DND-41 (cell line): ENCODE measurements around the gene SLC18A2.

ENCODE experiments used
- ATAC-seq: fragments of 200-7000 bp; cut with Tn5 transposase; 3 replicates; pipeline ENCODE4 v1.9.1; 2021; ENCODE audit warnings: low read depth; ENCODE audit not compliant: insufficient read depth
- DNase-seq: peaks from one replicate; pipeline ENCODE4 v3.0.0-alpha.2; 2020
- H2AFZ ChIP-seq: 2 replicates; pipeline ENCODE4 v1.6.0; 2012; ENCODE audit warnings: low read depth, low read length
- H3K27ac ChIP-seq: 2 replicates; pipeline ENCODE4 v1.5.1; 2012; ENCODE audit warnings: low read length, inconsistent platforms
- H3K27me3 ChIP-seq: fragments of 200-600 bp; sonication (generic); 2 replicates; pipeline ENCODE4 v1.6.0; 2012; ENCODE audit warnings: low read length, mild to moderate bottlenecking, inconsistent platforms; ENCODE audit not compliant: insufficient read depth, poor library complexity
- H3K36me3 ChIP-seq: 2 replicates; pipeline ENCODE4 v1.5.1; 2012; ENCODE audit warnings: low read length, inconsistent platforms; ENCODE audit not compliant: insufficient read depth
- H3K4me1 ChIP-seq: 2 replicates; pipeline ENCODE4 v1.5.1; 2012; ENCODE audit warnings: mild to moderate bottlenecking, low read length; ENCODE audit not compliant: insufficient read depth
- H3K4me2 ChIP-seq: 2 replicates; pipeline ENCODE4 v1.6.0; 2012; ENCODE audit warnings: mild to moderate bottlenecking, moderate library complexity, low read length, inconsistent platforms; ENCODE audit not compliant: insufficient read depth
- H3K4me3 ChIP-seq, 2 experiments: fragments of 200-600 bp in 1 of 2; shearing (Covaris generic) in 1 of 2; 2 replicates each; pipeline ENCODE4 v1.5.1; 2012 to 2016; ENCODE audit warnings: inconsistent platforms in 2 of 2, low read length in 2 of 2, mild to moderate bottlenecking in 2 of 2, low read depth in 1 of 2, moderate library complexity in 1 of 2
- H3K79me2 ChIP-seq: 2 replicates; pipeline ENCODE4 v1.6.0; 2012; ENCODE audit warnings: low read length, inconsistent platforms; ENCODE audit not compliant: insufficient read depth
- H3K9ac ChIP-seq: 2 replicates; pipeline ENCODE4 v1.6.0; 2012; ENCODE audit warnings: low read depth, mild to moderate bottlenecking, inconsistent platforms, low read length, moderate library complexity
- H3K9me3 ChIP-seq: 2 replicates; pipeline ENCODE4 v1.5.1; 2012; ENCODE audit warnings: low read length, moderate library complexity, mild to moderate bottlenecking, inconsistent platforms; ENCODE audit not compliant: insufficient read depth, severe bottlenecking
- H4K20me1 ChIP-seq: 2 replicates; pipeline ENCODE4 v1.6.0; 2012; ENCODE audit warnings: low read length; ENCODE audit not compliant: insufficient read depth
- CTCF ChIP-seq: IDR thresholded peaks from 2 replicates; pipeline ENCODE4 v1.5.1; 2012; ENCODE audit warnings: borderline replicate concordance, low read length, moderate library complexity, mild to moderate bottlenecking; ENCODE audit not compliant: poor library complexity, severe bottlenecking; ENCODE audit errors: extremely low read depth
- EZH2 ChIP-seq: IDR thresholded peaks from 3 replicates; pipeline ENCODE4 v1.6.1; 2012; ENCODE audit warnings: borderline replicate concordance, low read depth, mild to moderate bottlenecking, moderate library complexity, low read length, inconsistent platforms; ENCODE audit not compliant: severe bottlenecking

The SLC18A2 gene

DNA sequence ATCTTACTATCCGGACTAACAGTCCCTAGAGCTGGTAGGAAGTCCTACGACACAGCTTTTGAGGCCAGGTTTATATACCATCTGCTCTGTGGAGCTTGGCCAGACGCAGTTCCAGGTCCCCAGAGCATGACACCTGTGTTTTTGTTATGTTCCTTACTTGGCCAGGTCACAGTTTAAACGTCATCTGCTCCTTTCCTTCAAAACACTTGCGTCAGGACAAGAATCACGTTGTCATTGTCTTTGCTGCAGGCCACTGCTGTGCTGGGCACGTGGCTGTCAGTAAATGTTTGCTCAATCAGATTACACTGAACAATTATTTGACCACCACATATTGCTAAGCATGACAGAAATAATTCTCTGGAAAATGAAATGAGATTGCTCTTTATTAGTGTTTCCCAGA lies 23.9 kb downstream of the SLC18A2 start:
- TF ChIP-seq CTCF = no peak
- no peak for TF ChIP-seq EZH2
- H3K9ac ChIP-seq = no peak overlapping the region
- no peaks in the 10 kb centered on the region for H3K36me3 ChIP-seq
- DNase-seq (no peak), ATAC-seq (no peak)
- no peak overlapping the region for H3K27ac ChIP-seq
- no peak overlapping the region for H2AFZ ChIP-seq
- no peaks in the 10 kb centered on the region for H3K4me1 ChIP-seq
- H3K4me3 ChIP-seq = no peak overlapping the region
- H3K4me2 ChIP-seq = no peak overlapping the region
- no peaks in the 10 kb centered on the region for H3K79me2 ChIP-seq
- no peaks in the 10 kb centered on the region for H3K27me3 ChIP-seq
- H3K9me3 ChIP-seq = no peaks in the 10 kb centered on the region
- no peaks in the 10 kb centered on the region for H4K20me1 ChIP-seq

GRCh38 chr10:117266400-117266799 lies 25.5 kb downstream of the SLC18A2 start:
- Histone ChIP-seq H3K36me3 (no peaks in the 10 kb centered on the region), H4K20me1 (no peaks in the 10 kb centered on the region), H3K27ac (no peak overlapping the region), H3K9me3 (no peaks in the 10 kb centered on the region), H3K4me3 (no peak overlapping the region), H3K4me2 (no peak overlapping the region), H3K4me1 (no peaks in the 10 kb centered on the region), H3K79me2 (no peaks in the 10 kb centered on the region), H3K27me3 (no peaks in the 10 kb centered on the region), H2AFZ (no peak overlapping the region), H3K9ac (no peak overlapping the region)
- TF ChIP-seq CTCF (no peak), EZH2 (no peak)
- peak; percentile 10 for DNase-seq
- peak; percentile 48; the same call in 2 of the 3 replicates for ATAC-seq

GRCh38 chr10:117266812-117267211 lies 25.9 kb downstream of the SLC18A2 start:
- no peak for TF ChIP-seq EZH2
- no peak for TF ChIP-seq CTCF
- H3K4me2 ChIP-seq = no peak overlapping the region
- no peak for DNase-seq
- ATAC-seq = no peak
- no peaks in the 10 kb centered on the region for H3K27me3 ChIP-seq
- no peaks in the 10 kb centered on the region for H3K79me2 ChIP-seq
- H3K4me1 ChIP-seq = no peaks in the 10 kb centered on the region
- H2AFZ ChIP-seq = no peak overlapping the region
- H3K9ac ChIP-seq = no peak overlapping the region
- H3K36me3 ChIP-seq = no peaks in the 10 kb centered on the region
- H3K4me3 ChIP-seq = no peak overlapping the region
- H3K9me3 ChIP-seq = no peaks in the 10 kb centered on the region
- no peaks in the 10 kb centered on the region for H4K20me1 ChIP-seq
- no peak overlapping the region for H3K27ac ChIP-seq

GRCh38 chr10:117268258-117268657 lies 27.3 kb downstream of the SLC18A2 start:
- H3K27ac ChIP-seq = no peak overlapping the region
- H3K4me2 ChIP-seq = no peak overlapping the region
- DNase-seq = no peak
- H3K79me2 ChIP-seq = no peaks in the 10 kb centered on the region
- no peaks in the 10 kb centered on the region for H3K36me3 ChIP-seq
- no peak for ATAC-seq
- no peaks in the 10 kb centered on the region for H3K4me1 ChIP-seq
- no peak for TF ChIP-seq CTCF
- no peak for TF ChIP-seq EZH2
- no peak overlapping the region for H3K4me3 ChIP-seq
- H4K20me1 ChIP-seq = no peaks in the 10 kb centered on the region
- H3K9me3 ChIP-seq = no peaks in the 10 kb centered on the region
- no peaks in the 10 kb centered on the region for H3K27me3 ChIP-seq
- H3K9ac ChIP-seq = no peak overlapping the region
- H2AFZ ChIP-seq = no peak overlapping the region
